ENCODE results near the gene FAM83F. TPM values are rescaled to one million over a fixed set of nuclear protein-coding genes. Genes with fewer than 3 reads are reported as not detected.

Gene FAM83F
- total RNA-seq, 1 donor from 2014 or later, result 1.4 TPM

DNA sequence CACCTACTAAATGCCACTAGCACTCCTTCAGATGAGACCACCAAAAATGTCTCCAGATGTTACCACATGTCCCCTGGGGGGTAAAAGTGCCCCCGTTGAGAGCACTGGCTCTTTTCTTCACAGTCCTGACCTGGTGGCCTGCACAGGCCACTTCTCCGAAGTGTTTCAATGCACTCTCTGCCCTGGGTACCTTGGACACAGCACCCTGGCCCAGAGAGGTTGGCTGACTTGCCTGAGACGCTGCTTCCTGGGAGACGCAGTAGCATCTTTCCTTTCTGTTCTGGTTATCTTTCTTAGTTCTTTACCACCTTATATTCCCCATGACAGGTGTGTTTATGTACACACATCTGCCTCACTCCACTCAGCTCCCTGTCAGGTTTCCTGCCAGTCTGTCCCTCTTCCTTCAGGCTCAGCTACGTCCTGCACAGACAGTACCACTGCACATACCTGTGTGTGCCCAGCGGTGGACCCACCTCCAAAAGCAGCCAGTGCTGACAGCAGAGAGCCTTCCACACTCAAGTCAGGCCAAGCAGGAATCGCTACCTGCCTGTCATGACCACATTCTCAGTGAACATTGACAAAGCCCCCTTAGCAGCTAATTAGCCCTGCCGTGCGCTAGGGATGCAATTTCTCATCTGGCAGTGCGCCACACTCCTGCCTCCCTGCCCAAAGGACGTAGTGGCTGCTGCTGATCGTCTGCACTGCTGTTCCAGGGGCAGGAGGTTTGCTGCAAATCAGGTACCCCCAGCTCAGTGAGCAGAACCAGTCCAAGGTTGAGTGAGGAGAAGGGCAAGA lies 39.0 kb downstream of the FAM83F start:
- DNase-seq (ENCODE audit: low spot score), result no peak

DNA sequence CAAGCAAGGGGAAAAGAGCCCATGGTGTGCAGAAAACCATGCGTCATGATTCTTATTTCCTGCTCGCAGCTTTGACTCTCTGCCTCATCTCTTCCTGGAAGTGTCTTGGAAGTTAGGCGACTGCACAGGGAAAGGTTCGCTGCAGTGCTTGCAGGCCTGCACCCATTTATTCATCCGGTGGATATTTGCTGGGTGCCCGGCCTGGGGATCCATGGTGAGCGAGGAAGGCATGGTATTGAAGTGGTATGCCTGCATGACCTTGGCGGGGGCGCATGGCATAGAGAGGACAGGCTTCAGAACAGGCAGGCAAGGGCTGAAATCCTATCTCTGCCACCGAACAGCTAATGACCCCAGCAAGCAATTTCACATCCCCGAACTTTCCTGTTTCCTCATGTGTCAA lies 40.6 kb downstream of the FAM83F start:
- no peak for DNase-seq (ENCODE audit: low spot score)

DNA sequence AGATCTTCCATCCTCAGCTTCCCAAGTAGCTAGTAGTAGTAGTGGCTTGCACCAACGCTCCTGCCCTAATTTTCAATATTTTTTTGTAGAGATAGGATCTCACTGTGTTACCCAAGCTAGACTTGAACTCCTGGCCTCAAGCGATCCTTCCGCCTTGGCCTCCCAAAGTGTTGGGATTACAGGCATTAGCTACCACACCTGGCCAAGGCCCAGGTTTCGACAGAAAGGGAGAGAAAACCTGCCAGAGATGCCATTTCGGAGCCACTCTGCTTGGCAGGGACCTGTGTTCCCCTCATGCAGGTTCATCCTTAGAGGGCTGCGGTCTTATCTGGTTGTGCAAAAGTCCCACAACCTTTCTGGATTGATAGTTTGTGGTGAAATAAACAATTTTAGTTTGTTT lies 41.4 kb downstream of the FAM83F start:
- DNase-seq (ENCODE audit: low spot score), result no peak

DNA sequence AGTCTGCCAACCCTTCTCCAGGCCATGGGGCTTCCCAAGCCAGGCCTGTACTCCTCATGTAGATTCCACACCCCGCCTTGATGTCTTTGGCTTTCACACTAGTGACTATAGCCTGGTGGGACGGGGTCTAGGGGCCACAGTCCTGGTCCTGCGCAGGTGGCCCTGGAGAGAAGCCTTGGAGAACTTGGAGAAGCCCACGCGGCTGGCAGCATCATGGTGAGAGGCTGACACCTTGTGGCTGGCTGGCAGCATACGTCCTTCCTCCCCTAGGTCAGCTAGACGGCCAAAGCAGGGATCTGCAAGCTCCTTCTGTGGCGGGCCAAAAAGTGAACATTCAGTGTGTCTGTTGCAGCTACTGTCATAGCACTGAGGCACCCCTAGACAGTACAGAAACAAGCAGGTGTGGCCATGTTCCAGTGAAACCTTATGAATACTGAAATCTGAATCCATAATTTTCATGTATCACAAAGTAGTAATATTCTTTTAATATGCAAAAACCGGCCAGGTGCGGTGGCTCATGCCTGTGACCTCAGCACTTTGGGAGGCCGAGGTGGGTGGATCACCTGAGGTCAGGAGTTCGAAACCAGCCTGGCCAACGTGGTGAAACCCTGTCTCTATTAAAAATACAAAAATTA lies 42.0 kb downstream of the FAM83F start:
- peak; percentile 74 for DNase-seq (ENCODE audit: low spot score)

DNA sequence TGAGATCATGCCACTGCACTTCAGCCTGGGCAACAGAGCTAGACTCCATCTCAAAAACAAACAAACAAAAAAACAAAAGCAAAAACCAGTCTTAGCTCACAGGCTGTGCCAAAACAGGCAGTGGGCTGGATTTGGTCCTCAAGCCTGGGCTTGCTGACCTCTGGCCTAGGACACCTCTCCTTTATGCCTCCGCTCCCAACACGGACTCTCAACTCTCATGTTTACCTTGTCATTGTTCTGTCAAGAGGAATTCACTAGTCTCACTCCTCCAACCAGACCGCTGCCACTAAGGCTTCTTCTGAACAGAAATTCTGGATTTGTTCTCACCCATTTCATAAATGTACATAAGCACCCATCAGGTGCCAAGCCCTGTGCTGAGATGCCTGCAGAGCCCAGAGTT lies 42.6 kb downstream of the FAM83F start:
- DNase-seq (ENCODE audit: low spot score), result no peak

DNA sequence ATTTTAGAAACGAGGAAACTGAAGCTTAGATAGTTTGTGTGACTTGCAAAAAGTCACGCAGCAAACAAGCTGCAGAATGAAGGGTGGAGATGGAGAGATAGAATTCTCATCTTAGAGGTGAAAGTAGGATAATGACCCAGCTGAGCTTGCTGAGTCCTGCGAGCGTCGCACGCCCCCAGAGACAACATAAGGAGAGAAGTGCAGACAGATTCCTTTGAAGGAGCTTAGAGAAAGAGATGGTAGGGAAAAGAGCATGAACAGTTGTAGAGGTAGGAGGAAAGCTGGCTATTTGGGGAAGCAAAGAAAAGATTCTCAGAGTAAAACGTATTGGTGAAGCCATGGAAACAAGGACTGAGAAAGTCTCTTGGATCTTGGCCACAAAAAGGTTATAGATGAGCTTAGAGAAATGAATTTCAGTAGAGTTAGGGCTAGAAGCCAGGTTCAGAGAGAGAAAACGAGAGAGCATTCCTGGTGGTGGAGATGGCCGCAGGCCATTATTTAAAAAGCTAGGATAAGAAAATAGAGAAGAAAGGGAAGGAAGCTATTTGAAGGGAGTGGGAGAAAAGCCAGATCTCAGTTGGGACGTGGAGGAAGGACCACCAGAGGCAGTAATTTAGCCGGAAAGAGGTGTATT lies 44.8 kb downstream of the FAM83F start:
- DNase-seq (ENCODE audit: low spot score), result no peak

DNA sequence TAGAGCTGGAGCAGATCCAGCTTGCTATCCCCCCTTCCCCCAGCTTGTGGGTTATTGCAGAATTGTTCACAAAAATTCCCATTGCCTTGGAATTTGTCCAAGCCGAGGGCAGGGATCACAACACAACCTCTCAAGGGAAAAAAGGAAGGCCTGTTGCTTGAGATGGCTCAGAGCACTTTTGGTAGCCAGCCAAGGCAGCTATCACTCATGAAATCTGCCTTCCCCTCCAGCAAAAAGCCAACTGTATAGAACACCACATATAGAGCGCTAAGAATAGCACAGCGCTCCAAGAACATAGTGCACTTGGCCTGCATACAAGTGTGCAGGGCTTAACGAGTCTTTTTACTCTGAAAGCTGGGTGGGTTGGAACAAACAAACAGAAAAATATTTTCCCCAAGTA lies 46.2 kb downstream of the FAM83F start:
- peak; percentile 68 for DNase-seq (ENCODE audit: low spot score)

DNA sequence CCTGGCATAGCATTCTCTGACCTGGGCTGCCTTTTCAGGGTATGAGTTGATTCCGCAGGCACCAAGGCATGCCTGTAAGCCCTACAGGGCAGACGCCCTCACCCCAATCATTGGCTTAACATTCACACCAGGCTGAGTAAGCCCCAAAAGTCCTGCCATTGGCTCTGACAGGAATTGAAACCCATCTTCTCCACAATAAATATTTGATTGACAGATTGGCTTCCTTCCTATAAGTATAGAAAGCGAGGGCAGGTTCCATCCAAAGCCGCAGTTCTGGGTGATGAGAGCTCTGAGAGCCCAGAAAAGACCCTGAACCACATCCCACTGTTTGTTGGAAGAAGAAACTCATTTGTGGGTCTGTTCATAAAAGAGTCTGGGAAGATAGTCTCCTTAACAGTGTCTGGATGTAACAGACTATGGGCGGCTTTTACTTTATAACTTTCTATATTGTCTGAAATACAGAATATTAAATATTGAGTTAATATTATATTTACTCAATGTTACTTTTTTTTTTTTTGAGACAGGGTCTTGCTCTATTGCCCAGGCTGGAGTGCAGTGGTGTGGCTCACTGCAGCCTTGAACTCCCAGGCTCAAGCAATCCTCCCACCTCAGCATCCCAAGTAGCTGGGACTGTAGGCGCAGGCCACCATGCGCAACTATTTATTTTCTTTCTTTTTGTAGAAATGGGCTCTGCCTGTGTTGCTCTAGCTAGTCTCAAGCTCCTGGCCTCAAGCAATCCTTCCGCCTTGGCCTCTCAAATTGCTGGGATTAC lies 46.8 kb downstream of the FAM83F start:
- DNase-seq (ENCODE audit: low spot score), result no peak

DNA sequence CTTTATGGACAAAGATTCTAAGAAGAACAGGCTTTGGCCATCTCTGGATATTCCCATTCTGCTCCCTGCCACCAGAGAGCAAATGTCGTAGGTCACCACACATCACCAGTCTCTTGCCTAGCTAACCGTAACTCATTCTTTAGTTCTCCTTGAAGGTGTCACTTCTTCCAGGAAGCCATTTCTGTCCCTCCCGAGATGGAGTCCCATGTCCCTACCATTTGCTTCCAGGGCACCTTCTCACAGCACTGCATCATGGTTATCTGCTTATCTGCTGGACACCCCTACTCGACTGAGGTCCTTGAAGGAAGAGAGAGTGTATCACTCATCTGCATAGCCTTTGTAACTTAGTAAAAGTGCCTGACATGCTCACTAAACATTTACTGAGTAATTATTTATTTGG lies 47.6 kb downstream of the FAM83F start:
- no peak for DNase-seq (ENCODE audit: low spot score)

DNA sequence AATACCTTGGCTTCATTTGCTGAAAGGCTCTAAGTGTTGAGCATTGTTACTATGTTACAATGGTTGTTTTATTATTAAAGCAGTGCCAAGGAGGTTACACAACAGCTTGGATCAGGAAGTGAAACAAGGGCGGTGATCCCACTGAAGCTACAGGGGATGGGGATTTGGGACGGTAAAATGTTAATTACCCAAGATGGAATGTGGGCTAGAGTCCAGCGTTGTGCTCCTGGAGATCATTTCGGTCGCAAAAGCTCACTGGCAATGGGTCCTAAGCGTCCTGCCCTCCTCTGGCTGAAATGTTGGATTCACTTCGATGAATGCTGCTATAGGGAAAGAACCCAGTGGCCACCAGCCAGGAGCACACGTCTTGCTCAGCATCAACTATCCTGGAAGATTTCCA lies 48.3 kb downstream of the FAM83F start:
- DNase-seq (ENCODE audit: low spot score), result no peak

DNA sequence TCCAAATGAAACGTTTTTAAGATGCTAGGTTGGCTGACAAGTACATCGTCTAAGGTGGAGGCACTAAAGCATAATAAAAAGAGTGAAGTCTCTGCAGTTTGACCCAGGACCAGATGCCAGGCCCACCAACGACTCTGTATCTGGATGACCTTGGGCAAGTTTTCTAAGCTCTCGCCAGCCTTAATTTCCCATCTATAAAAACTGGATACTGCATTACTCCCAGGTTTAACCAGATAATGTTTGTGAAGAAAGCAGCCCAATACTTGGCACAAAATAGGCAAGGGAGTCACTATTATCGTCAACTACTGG lies 49.0 kb downstream of the FAM83F start:
- DNase-seq (ENCODE audit: low spot score), result no peak

DNA sequence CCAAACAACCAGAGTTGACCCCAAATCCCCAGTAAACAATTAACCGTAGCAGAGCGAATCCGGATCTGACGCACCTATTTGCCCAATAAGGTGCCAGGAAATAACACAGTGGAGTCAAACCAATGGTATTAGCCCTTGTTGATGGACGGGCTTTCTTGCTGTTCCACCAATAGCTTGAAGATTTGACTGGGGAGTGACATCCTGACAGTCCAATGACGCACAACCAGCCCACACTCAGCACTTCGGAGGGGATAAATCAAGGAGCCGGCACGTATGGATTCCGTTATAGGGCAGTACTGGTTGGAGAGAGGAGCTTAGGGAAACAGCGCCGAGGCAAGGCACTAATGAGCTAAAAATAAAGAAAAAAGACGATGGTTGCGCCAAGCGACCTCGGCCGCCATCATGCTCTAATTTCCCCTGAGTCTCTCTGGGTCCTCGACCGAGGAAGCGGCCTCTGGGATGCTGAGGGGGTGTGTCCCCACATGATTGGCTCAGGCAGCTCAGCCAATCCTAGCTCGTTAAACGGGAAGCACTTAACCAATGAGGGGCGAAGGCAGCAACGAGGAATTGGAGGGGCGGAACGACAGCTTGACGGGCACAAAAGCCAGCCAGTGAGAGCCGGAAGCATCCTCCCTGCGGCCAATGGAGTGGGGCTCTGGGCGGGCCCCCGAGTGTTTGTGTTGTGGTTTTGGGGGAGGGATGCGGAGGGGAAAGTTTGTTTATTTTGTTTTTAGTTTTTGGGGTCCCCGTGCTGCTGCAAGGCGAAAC lies 49.5 kb downstream of the FAM83F start:
- DNase-seq (ENCODE audit: low spot score), result peak; percentile 100

DNA sequence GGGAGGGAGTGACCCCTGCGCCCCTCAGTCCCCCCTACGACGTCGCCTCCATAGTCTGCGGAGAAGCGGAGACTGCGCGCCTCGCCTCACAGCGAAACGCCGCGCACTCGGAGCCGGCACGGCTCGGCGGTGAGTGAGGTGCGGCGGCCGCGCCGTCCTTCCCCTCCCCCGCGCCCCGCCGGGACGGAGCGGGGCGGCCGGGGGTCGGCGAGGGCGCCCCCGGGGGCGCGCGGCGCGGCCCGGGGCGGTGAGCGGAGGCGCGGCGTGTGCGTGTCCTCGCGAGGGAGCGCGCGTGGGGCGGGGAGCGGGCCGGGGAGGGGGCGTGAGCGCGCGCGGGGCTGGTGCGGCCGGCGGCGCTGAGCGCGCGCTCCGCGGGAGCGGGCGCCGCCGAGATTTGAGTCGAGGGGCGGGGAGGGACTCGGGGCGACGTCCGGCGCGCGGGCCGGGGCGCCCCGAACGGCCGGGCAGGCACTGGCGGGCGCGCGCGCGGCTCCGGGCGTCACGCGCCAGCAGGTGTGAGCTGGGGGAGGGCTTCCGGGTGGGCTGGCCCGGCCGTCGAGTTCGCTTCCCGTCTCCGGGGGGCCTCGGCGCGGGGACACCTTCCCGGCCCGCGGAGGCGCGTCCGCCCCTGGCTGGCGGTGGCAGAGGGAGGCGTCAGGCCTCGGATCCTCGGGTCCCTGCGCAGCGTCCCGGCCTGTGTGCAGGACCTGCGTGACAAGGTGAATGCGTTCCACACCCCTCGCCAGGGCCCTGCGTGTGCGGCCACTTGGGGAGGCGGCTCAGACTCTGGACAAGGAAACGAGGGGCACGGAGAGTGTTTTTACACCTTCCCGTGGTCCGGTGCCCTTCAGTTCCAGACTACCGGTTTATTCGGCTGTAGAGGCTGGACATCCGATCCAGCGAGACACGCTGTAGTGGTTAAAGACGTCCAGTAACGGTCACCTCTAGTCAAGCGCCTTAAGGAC lies 50.4 kb downstream of the FAM83F start:
- DNase-seq (ENCODE audit: low spot score), result peak; percentile 29

DNA sequence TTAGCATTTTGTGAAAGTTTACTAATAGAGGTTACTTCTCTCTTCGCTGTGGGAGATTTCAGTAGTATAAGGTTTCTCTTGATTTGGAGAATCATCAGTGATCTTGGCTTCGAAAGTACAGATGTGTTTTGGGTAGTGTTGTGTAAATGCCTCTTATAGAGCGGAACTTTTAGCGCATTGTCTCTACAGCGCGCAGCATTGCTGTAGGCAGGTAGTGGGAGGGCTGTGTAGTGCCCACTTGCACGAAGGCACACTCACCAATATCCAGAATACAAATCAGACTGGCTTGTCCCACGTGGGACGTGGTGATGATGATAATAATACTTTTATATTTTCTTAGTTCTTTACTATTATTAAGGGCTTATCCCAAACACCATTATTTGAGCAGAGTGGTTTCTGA lies 51.4 kb downstream of the FAM83F start:
- no peak for DNase-seq (ENCODE audit: low spot score)

DNA sequence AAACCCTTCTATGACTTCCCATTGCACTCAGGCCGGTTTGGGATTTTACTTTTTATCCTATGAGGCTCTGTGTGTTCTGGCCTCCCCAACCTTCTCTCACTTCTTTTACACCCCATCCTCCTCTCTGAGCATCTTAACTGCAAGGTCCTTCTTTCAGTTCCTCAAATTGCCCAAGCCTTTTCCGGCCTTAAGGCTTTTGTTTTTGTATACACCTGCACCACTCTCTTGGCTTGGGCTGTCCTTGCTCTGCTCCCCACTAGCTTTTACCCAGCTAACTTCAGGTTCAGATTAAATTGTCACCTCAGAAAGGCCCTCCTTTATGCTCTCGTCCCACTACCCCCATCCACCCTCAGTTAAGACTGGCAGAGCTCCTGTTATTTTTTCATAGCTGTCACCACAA lies 55.5 kb downstream of the FAM83F start:
- no peak for DNase-seq (ENCODE audit: low spot score)

DNA sequence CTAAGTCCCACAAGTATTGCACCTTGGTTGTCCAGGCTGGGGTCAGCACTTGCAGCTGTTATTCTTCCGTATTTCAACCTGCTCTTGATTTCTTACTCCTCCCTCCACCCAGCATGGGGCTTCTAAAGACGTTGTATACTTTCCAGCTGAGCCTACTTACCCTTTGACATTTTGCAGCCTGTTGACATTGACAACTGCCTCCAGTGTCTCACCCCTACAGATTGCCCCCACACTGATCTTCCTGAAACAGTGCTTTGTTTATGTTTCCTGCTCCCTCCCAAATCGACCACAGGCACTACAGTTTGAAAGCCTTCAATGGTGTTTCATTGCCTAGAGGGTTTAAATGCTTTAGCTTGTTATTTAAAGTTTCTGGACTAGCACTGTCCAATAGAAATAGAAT lies 56.6 kb downstream of the FAM83F start:
- DNase-seq (ENCODE audit: low spot score), result no peak

DNA sequence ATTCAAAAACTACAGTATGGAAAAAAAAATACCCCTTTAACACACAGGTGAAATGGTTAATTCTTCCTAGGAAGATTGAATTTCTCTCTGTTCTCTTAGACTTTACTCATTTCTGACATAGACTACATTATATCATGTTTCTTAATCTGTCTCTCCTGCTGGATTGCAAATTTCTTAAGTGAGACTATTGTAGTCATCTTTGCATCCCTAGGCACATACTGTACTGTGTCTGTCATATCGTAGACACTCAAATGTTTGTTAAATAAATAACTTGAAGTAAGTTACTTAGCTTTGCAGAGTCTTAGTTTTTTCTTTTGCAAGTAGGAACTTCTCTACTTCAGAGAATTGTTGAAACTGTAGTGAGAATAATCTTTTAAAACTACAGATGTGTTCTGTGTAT lies 58.7 kb downstream of the FAM83F start:
- no peak for DNase-seq (ENCODE audit: low spot score)

DNA sequence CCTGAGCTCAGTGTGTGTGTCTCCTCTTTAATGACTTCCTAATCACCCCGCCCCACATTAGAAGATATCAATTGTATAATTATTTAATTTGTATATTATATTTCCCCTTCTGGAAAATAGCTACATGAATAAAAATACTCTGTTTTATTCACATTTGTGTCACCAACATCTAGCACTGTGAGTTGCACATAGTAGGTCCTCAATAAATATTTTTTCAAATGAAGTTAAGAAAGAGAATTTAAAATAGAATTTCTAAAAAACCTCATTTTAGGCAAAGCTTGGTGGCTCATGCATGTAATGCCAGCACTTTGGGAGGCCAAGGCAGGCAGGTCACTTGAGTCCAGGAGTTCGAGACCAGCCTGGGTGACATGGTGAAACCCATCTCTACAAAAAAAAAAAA lies 59.7 kb downstream of the FAM83F start:
- no peak for DNase-seq (ENCODE audit: low spot score)

DNA sequence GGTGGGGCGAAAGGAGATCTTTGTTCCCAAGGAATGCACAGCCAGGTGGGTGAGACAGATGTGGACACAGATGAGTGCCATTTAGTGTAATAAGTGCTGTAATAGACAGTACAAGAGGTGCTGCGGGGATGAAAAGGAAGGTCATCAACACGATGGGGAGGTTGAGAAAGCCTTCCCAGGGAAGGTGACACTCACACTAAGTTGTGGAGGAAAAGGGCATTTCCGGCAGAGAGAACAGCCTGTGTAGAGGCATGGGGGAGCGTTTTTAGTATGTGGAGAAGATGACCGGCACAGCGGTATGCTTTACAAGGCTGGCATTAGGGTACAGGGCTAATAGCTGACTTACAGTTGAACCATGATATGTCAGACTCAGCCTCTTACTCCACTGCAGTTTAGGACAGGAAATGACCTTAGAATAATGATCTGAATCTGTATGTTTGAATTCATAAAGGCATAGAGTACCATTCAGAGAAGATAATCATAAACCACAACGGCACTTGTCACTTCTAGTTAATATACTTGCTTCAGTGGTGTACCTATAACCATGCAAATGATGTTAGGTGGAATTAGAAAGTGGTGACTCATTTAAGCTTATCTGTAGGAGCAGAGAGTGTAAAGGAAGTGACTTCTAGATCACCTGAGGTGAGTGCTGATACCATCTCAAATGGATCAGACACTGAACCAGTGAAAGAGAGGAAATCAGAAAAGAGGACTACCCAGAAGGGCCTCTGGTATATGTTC lies 60.6 kb downstream of the FAM83F start:
- DNase-seq (ENCODE audit: low spot score), result no peak

DNA sequence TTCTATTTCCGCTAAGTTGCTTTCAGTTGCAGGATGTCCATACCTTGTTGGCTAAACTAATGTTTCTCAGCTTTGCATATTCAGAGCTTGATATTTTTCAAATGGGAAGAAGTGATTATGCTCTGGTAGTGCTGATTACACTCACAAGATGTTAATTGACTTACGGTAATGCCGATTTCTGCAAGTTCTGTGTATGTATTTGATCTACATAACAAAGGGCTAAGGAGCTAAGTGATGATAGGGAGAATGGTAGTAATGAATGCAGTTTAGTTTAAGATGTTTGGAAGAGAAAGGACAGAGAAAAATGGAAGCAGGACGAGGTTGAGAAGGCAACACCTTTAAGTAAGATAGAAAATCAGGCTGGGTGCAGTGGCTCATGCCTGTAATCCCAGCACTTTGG lies 61.4 kb downstream of the FAM83F start:
- DNase-seq (ENCODE audit: low spot score), result no peak
